ENCODE data around the gene BSX. TPM values are rescaled to one million over a fixed set of nuclear protein-coding genes. Genes with fewer than 3 reads are reported as not detected.

Gene BSX
- total and polyA plus RNA-seq, 5 donors from 2014 or later: not detected

DNA sequence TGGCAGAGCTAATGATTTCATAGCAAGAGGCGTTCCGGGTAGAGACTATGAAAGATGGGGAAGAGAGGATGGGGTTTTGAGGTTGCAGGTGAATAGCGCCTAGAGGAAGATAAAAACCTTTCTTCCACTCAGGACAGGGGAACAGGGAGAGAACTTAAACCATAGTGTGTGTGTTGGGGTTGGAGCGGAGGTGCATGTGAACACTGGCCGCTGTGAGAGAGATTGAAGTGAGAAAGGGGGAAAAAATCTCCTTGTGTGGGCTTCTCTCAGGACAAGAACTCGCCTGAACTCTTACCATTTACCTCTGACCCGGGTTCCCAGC is 3.4 kb downstream of the BSX start:
- DNase-seq (no peak), ATAC-seq (ENCODE audit: low read depth in 2 of 2) (no peak)
- no peaks in the 10 kb centered on the region for H3K36me3 ChIP-seq (ENCODE audit: control insufficient read depth, insufficient read depth, low read length)
- H3K27me3 Mint-ChIP-seq: peaks cover 96% of the 10 kb centered on the region
- peaks cover 10% of the 10 kb centered on the region for H3K4me1 ChIP-seq (ENCODE audit: control insufficient read depth, insufficient read depth, low read length, poor library complexity, severe bottlenecking)
- H3K4me3 Mint-ChIP-seq: peak overlapping the region in 1 of 4 donors; percentile 11
- no peak overlapping the region for H3K4me3 ChIP-seq (ENCODE audit: low read depth, low read length)
- peaks cover 0 to 11% (median 0%) of the 10 kb centered on the region in 7 donors for H3K9me3 Mint-ChIP-seq
- H3K36me3 Mint-ChIP-seq: no peaks in the 10 kb centered on the region
- no peak overlapping the region for H3K27ac Mint-ChIP-seq
- H3K9me3 ChIP-seq (ENCODE audit: control insufficient read depth in 2 of 2, low read length in 2 of 2): no peaks in the 10 kb centered on the region
- H3K27me3 ChIP-seq (ENCODE audit: control insufficient read depth, insufficient read depth, low read length): peaks cover 62% of the 10 kb centered on the region
- H3K4me1 Mint-ChIP-seq: peaks cover 6 to 48% (median 11%) of the 10 kb centered on the region in 4 donors
- no peak overlapping the region for H3K27ac ChIP-seq (ENCODE audit: insufficient read depth, low read length, poor library complexity, severe bottlenecking)

- H3K27me3 ChIP-seq (ENCODE audit: control insufficient read depth, insufficient read depth, low read length): peaks cover 58% of the 10 kb centered on the region
- no peaks in the 10 kb centered on the region for H3K36me3 Mint-ChIP-seq
- no peak overlapping the region for H3K4me3 ChIP-seq (ENCODE audit: low read depth, low read length)
- H3K4me1 Mint-ChIP-seq: peaks cover under 1 to 43% (median 7%) of the 10 kb centered on the region in 4 donors
- peaks cover 0 to 7% (median 0%) of the 10 kb centered on the region in 7 donors for H3K9me3 Mint-ChIP-seq
- peak overlapping the region in 1 of 4 donors; percentile 11 for H3K4me3 Mint-ChIP-seq
- no peak overlapping the region for H3K27ac ChIP-seq (ENCODE audit: insufficient read depth, low read length, poor library complexity, severe bottlenecking)
- DNase-seq (no peak), ATAC-seq (ENCODE audit: low read depth in 2 of 2) (no peak)
- H3K4me1 ChIP-seq (ENCODE audit: control insufficient read depth, insufficient read depth, low read length, poor library complexity, severe bottlenecking): peaks cover 10% of the 10 kb centered on the region
- no peaks in the 10 kb centered on the region for H3K36me3 ChIP-seq (ENCODE audit: control insufficient read depth, insufficient read depth, low read length)
- H3K27ac Mint-ChIP-seq: no peak overlapping the region
- no peaks in the 10 kb centered on the region for H3K9me3 ChIP-seq (ENCODE audit: control insufficient read depth in 2 of 2, low read length in 2 of 2)
- H3K27me3 Mint-ChIP-seq: peaks cover 95% of the 10 kb centered on the region
These were observed 4.0 kb downstream of the BSX start for GRCh38 chr11:122977470-122978298.

GRCh38 chr11:122976734-122977469 is 4.7 kb downstream of the BSX start:
- H3K27me3 ChIP-seq (ENCODE audit: control insufficient read depth, insufficient read depth, low read length): peaks cover 51% of the 10 kb centered on the region
- H3K9me3 Mint-ChIP-seq: peaks cover 0 to 7% (median 0%) of the 10 kb centered on the region in 7 donors
- H3K4me1 ChIP-seq (ENCODE audit: control insufficient read depth, insufficient read depth, low read length, poor library complexity, severe bottlenecking): peaks cover 10% of the 10 kb centered on the region
- H3K36me3 ChIP-seq (ENCODE audit: control insufficient read depth, insufficient read depth, low read length): no peaks in the 10 kb centered on the region
- H3K9me3 ChIP-seq (ENCODE audit: control insufficient read depth in 2 of 2, low read length in 2 of 2): no peaks in the 10 kb centered on the region
- H3K4me3 ChIP-seq (ENCODE audit: low read depth, low read length): no peak overlapping the region
- no peaks in the 10 kb centered on the region for H3K36me3 Mint-ChIP-seq
- ATAC-seq (ENCODE audit: low read depth in 2 of 2): no peak
- DNase-seq: no peak
- peak overlapping the region in 2 of 4 donors; percentile 10 to 44 for H3K4me3 Mint-ChIP-seq
- peaks cover 0 to 40% (median 6%) of the 10 kb centered on the region in 4 donors for H3K4me1 Mint-ChIP-seq
- H3K27ac ChIP-seq (ENCODE audit: insufficient read depth, low read length, poor library complexity, severe bottlenecking): no peak overlapping the region
- H3K27ac Mint-ChIP-seq: no peak overlapping the region
- H3K27me3 Mint-ChIP-seq: peaks cover 87% of the 10 kb centered on the region

- H3K4me3 Mint-ChIP-seq: peak overlapping the region in 3 of 4 donors; percentile 10 to 59 (median 44)
- no peaks in the 10 kb centered on the region for H3K9me3 ChIP-seq (ENCODE audit: control insufficient read depth in 2 of 2, low read length in 2 of 2)
- H3K9me3 Mint-ChIP-seq: peaks cover 0 to 7% (median 0%) of the 10 kb centered on the region in 7 donors
These were observed 5.4 kb downstream of the BSX start for GRCh38 chr11:122976061-122976733.

DNA sequence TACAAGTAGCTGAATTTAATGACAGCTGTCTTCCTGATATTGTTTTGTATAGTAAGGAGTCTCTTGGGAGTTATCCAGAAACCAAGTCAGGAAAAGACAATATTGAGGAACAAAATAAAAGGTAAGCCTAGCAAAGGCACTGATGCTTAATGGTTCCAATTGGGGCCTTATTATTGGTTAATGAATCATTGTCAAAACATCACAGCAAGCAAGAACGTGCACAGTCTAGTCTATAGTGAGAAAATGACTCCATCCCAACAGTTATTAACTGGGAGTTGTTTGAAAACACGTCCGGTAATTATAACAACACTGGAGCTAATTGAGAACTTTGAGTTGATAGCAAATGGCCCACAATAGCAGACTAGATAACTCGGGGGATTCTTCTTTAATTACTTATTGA is 17.7 kb downstream of the BSX start:
- ATAC-seq (ENCODE audit: low read depth in 2 of 2) (no peak), DNase-seq (no peak)
- H3K9me3 ChIP-seq (ENCODE audit: control insufficient read depth in 2 of 2, low read length in 2 of 2): no peaks in the 10 kb centered on the region
- no peaks in the 10 kb centered on the region for H3K36me3 Mint-ChIP-seq
- H3K4me1 ChIP-seq (ENCODE audit: control insufficient read depth, insufficient read depth, low read length, poor library complexity, severe bottlenecking): no peaks in the 10 kb centered on the region
- peaks cover 20% of the 10 kb centered on the region for H3K27me3 Mint-ChIP-seq
- peaks cover 0 to 7% (median 4%) of the 10 kb centered on the region in 7 donors for H3K9me3 Mint-ChIP-seq
- H3K4me3 Mint-ChIP-seq: no peak overlapping the region
- no peaks in the 10 kb centered on the region for H3K4me1 Mint-ChIP-seq
- no peaks in the 10 kb centered on the region for H3K36me3 ChIP-seq (ENCODE audit: control insufficient read depth, insufficient read depth, low read length)
- no peak overlapping the region for H3K27ac ChIP-seq (ENCODE audit: insufficient read depth, low read length, poor library complexity, severe bottlenecking)
- no peak overlapping the region for H3K27ac Mint-ChIP-seq
- H3K4me3 ChIP-seq (ENCODE audit: low read depth, low read length): no peak overlapping the region
- H3K27me3 ChIP-seq (ENCODE audit: control insufficient read depth, insufficient read depth, low read length): peaks cover 9% of the 10 kb centered on the region

More at GRCh38 chr11:122976061-122976733, 5.4 kb downstream of the BSX start:
- Mint-ChIP-seq H3K36me3 (no peaks in the 10 kb centered on the region), H3K4me1 (peaks cover 0 to 37% (median 6%) of the 10 kb centered on the region in 4 donors), H3K27ac (no peak overlapping the region), H3K27me3 (peaks cover 80% of the 10 kb centered on the region)
- H3K27ac ChIP-seq (ENCODE audit: insufficient read depth, low read length, poor library complexity, severe bottlenecking): no peak overlapping the region
- DNase-seq (no peak), ATAC-seq (ENCODE audit: low read depth in 2 of 2) (no peak)
- peaks cover 10% of the 10 kb centered on the region for H3K4me1 ChIP-seq (ENCODE audit: control insufficient read depth, insufficient read depth, low read length, poor library complexity, severe bottlenecking)
- H3K4me3 ChIP-seq (ENCODE audit: low read depth, low read length): no peak overlapping the region
- peaks cover 50% of the 10 kb centered on the region for H3K27me3 ChIP-seq (ENCODE audit: control insufficient read depth, insufficient read depth, low read length)
- no peaks in the 10 kb centered on the region for H3K36me3 ChIP-seq (ENCODE audit: control insufficient read depth, insufficient read depth, low read length)

GRCh38 chr11:122954455-122954854 is 27.2 kb downstream of the BSX start:
- DNase-seq (no peak), ATAC-seq (ENCODE audit: low read depth in 2 of 2) (no peak)
- H3K4me3 ChIP-seq (ENCODE audit: low read depth, low read length): no peak overlapping the region
- no peaks in the 10 kb centered on the region for H3K9me3 ChIP-seq (ENCODE audit: control insufficient read depth in 2 of 2, low read length in 2 of 2)
- H3K27me3 Mint-ChIP-seq: no peaks in the 10 kb centered on the region
- no peaks in the 10 kb centered on the region for H3K4me1 ChIP-seq (ENCODE audit: control insufficient read depth, insufficient read depth, low read length, poor library complexity, severe bottlenecking)
- H3K27me3 ChIP-seq (ENCODE audit: control insufficient read depth, insufficient read depth, low read length): no peaks in the 10 kb centered on the region
- no peak overlapping the region for H3K27ac Mint-ChIP-seq
- no peaks in the 10 kb centered on the region for H3K9me3 Mint-ChIP-seq
- no peak overlapping the region for H3K27ac ChIP-seq (ENCODE audit: insufficient read depth, low read length, poor library complexity, severe bottlenecking)
- no peaks in the 10 kb centered on the region for H3K36me3 Mint-ChIP-seq
- H3K4me1 Mint-ChIP-seq: no peaks in the 10 kb centered on the region
- H3K36me3 ChIP-seq (ENCODE audit: control insufficient read depth, insufficient read depth, low read length): no peaks in the 10 kb centered on the region
- H3K4me3 Mint-ChIP-seq: no peak overlapping the region

DNA sequence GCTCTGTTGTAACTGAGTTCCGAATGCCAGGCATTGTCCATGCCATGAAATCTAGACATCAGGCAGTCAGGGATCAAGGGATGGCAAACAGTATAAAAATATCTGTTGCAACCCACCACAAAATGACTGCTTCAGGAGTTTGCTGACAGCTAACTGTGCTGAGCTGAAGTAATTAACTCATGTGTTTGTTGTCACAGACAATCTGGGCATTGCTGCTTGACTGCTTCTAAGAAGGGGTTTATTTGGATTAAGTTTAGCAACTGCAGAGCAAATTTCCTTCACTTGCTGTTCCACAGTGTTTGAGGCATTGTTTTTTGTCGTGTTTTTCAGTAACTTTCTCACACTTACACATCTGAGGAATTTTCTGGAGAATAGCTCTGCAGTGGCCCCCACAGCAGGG is 30.4 kb downstream of the BSX start:
- H3K27me3 ChIP-seq (ENCODE audit: control insufficient read depth, insufficient read depth, low read length): no peaks in the 10 kb centered on the region
- H3K4me3 Mint-ChIP-seq: no peak overlapping the region
- ATAC-seq (ENCODE audit: low read depth in 2 of 2): no peak

More for the DNA sequence above, 30.4 kb downstream of the BSX start:
- Mint-ChIP-seq H3K4me1 (peaks cover 0 to 4% (median 2%) of the 10 kb centered on the region in 4 donors), H3K36me3 (peaks cover 14% of the 10 kb centered on the region), H3K27ac (no peak overlapping the region), H3K27me3 (no peaks in the 10 kb centered on the region), H3K9me3 (no peaks in the 10 kb centered on the region)
- Histone ChIP-seq H3K9me3 (ENCODE audit: control insufficient read depth in 2 of 2, low read length in 2 of 2) (no peaks in the 10 kb centered on the region), H3K4me1 (ENCODE audit: control insufficient read depth, insufficient read depth, low read length, poor library complexity, severe bottlenecking) (no peaks in the 10 kb centered on the region), H3K36me3 (ENCODE audit: control insufficient read depth, insufficient read depth, low read length) (no peaks in the 10 kb centered on the region), H3K4me3 (ENCODE audit: low read depth, low read length) (no peak overlapping the region), H3K27ac (ENCODE audit: insufficient read depth, low read length, poor library complexity, severe bottlenecking) (no peak overlapping the region)
- no peak for DNase-seq
